ENCODE measurements around the gene BRINP3. TPM values are rescaled to one million over a fixed set of nuclear protein-coding genes. Genes with fewer than 3 reads are reported as not detected.

The BRINP3 gene
- total and polyA plus RNA-seq, 11 donors, result 0.15 to 2.7 (median 0.41) TPM; not detected in 3

- intact Hi-C loops (cut with DNase I), result no loop called here
- DNase-seq, result no peak
Measured at GRCh38 chr1:190144650-190145049, 333.0 kb downstream of the BRINP3 start.

GRCh38 chr1:190140644-190141043 lies 337.0 kb downstream of the BRINP3 start:
- Histone ChIP-seq H3K4me1 (no peaks in the 10 kb centered on the region), H3K36me3 (no peaks in the 10 kb centered on the region), H3K4me3 (no peak overlapping the region), H3K27me3 (no peaks in the 10 kb centered on the region), H3K27ac (no peak overlapping the region), H3K9me3 (no peaks in the 10 kb centered on the region)
- intact Hi-C loops (cut with DNase I), result no loop called here
- DNase-seq (no peak), ATAC-seq (no peak)
- WGBS, 4 donors, result 79 to 87% (median 85%) methylated on average over 1 of the region's 1 CpG
- TF ChIP-seq CTCF (IDR thresholded peaks at IDR 0.05) (no peak), POLR2A (IDR thresholded peaks at IDR 0.05) (no peak)

More at GRCh38 chr1:190144650-190145049, 333.0 kb downstream of the BRINP3 start:
- no peak for TF ChIP-seq CTCF (IDR thresholded peaks at IDR 0.05)
- TF ChIP-seq POLR2A (IDR thresholded peaks at IDR 0.05), result no peak
- Histone ChIP-seq H3K4me3 (no peak overlapping the region), H3K27ac (no peak overlapping the region), H3K27me3 (no peaks in the 10 kb centered on the region), H3K36me3 (no peaks in the 10 kb centered on the region), H3K9me3 (no peaks in the 10 kb centered on the region), H3K4me1 (no peaks in the 10 kb centered on the region)
- no peak for ATAC-seq
- 67 to 73% (median 72%) methylated on average over 2 of the region's 2 CpGs for WGBS, 4 donors

- Histone ChIP-seq H3K4me3 (no peak overlapping the region), H3K36me3 (no peaks in the 10 kb centered on the region), H3K4me1 (no peaks in the 10 kb centered on the region), H3K27me3 (no peaks in the 10 kb centered on the region), H3K9me3 (no peaks in the 10 kb centered on the region), H3K27ac (no peak overlapping the region)
- ATAC-seq (no peak), DNase-seq (no peak)
- no peak for TF ChIP-seq POLR2A (IDR thresholded peaks at IDR 0.05)
- 85 to 96% (median 88%) methylated on average over 1 of the region's 1 CpG for WGBS, 4 donors
- intact Hi-C loops (cut with DNase I), result no loop called here
Measured at GRCh38 chr1:190138702-190139101, 339.0 kb downstream of the BRINP3 start.

GRCh38 chr1:190138266-190138665 lies 339.4 kb downstream of the BRINP3 start:
- no peaks in the 10 kb centered on the region for H3K9me3 ChIP-seq
- no peak for DNase-seq
- intact Hi-C loops (cut with DNase I), result no loop called here
- no peak for TF ChIP-seq CTCF (IDR thresholded peaks at IDR 0.05)
- no peak for TF ChIP-seq POLR2A (IDR thresholded peaks at IDR 0.05)
- 38 to 85% (median 69%) methylated on average over 2 of the region's 2 CpGs for WGBS, 4 donors
- H3K27ac ChIP-seq, result no peak overlapping the region
- H3K36me3 ChIP-seq, result no peaks in the 10 kb centered on the region
- no peaks in the 10 kb centered on the region for H3K27me3 ChIP-seq
- H3K4me3 ChIP-seq, result no peak overlapping the region
- no peak for ATAC-seq
- H3K4me1 ChIP-seq, result no peaks in the 10 kb centered on the region

- Histone ChIP-seq H3K36me3 (no peaks in the 10 kb centered on the region), H3K27ac (no peak overlapping the region), H3K27me3 (no peaks in the 10 kb centered on the region), H3K4me1 (no peaks in the 10 kb centered on the region), H3K4me3 (no peak overlapping the region), H3K9me3 (no peaks in the 10 kb centered on the region)
- ATAC-seq (no peak), DNase-seq (no peak)
- TF ChIP-seq CTCF (IDR thresholded peaks at IDR 0.05), result no peak
- TF ChIP-seq POLR2A (IDR thresholded peaks at IDR 0.05), result no peak
- intact Hi-C loops (cut with DNase I), result no loop called here
- WGBS, 4 donors, result 69 to 82% (median 78%) methylated on average over 1 of the region's 1 CpG
Measured at GRCh38 chr1:190129366-190129765, 348.3 kb downstream of the BRINP3 start.
